HEK293 (cell line): ENCODE measurements around the gene PSMA7.

Experiments
- CTCF ChIA-PET: fragments of 350-600 bp; formaldehyde crosslinking; extraction: SDS; loops from one replicate; lab custom pipeline; 2021; ENCODE audit warnings: antibody characterized with exemption; lab: Yijun Ruan, JAX
- POLR2A ChIA-PET: fragments of 300-600 bp; formaldehyde crosslinking; extraction: SDS; loops from one replicate; lab custom pipeline; 2020; ENCODE audit warnings: antibody characterized with exemption, inconsistent platforms; lab: Yijun Ruan, JAX
- H3K27ac ChIP-seq: fragments of 200-500 bp; sonication (Bioruptor generic); 2 replicates; pipeline ENCODE4 v1.5.1; 2014; ENCODE audit warnings: low read depth, low read length, control low read depth, inconsistent platforms; ENCODE audit errors: extremely low read depth
- H3K36me3 ChIP-seq, 2 experiments: fragments of 200-500 bp in 1 of 2; sonication (Bioruptor generic) in 1 of 2; 1 replicate in 1 of 2; 2 replicates in 1 of 2; pipeline ENCODE4 v1.5.1; 2014 to 2017; ENCODE audit warnings: inconsistent platforms in 2 of 2, low read length in 2 of 2; ENCODE audit not compliant: control insufficient read depth in 2 of 2, insufficient read depth in 1 of 2
- H3K4me1 ChIP-seq: fragments of 200-500 bp; sonication (Bioruptor generic); 2 replicates; pipeline ENCODE4 v1.5.1; 2014; ENCODE audit warnings: mild to moderate bottlenecking, low read length, inconsistent platforms; ENCODE audit not compliant: control insufficient read depth, insufficient read depth
- H3K4me3 ChIP-seq: 2 replicates; pipeline ENCODE4 v1.5.1; 2011; ENCODE audit warnings: low read depth, mild to moderate bottlenecking, control low read depth, low read length, moderate library complexity
- H3K9me3 ChIP-seq: fragments of 200-500 bp; sonication (Bioruptor generic); 2 replicates; pipeline ENCODE4 v1.5.1; 2014; ENCODE audit warnings: low read depth, low read length, inconsistent platforms; ENCODE audit not compliant: control insufficient read depth, insufficient read depth
- ELK4 ChIP-seq: IDR thresholded peaks from 2 replicates; pipeline ENCODE4 v1.6.1; 2011; ENCODE audit warnings: mild to moderate bottlenecking, low read depth, low read length, borderline replicate concordance
- HOXA7 ChIP-seq: sonication (generic); formaldehyde crosslinking; IDR thresholded peaks from 2 replicates; pipeline ENCODE4 v1.8.1; 2022; ENCODE audit warnings: missing genetic modification reagents, borderline replicate concordance
- KLF17 ChIP-seq: fragments of 450-650 bp; formaldehyde crosslinking; IDR thresholded peaks from 2 replicates; pipeline ENCODE4 v1.5.1; 2016; ENCODE audit warnings: missing biosample characterization, missing genetic modification characterization
- ZNF138 ChIP-seq: fragments of 450-650 bp; formaldehyde crosslinking; IDR thresholded peaks from 2 replicates; pipeline ENCODE4 v1.5.1; 2016; ENCODE audit warnings: missing biosample characterization, missing genetic modification characterization, borderline replicate concordance
- ZNF18 ChIP-seq: fragments of 450-650 bp; formaldehyde crosslinking; IDR thresholded peaks from 2 replicates; pipeline ENCODE4 v1.5.1; 2016; ENCODE audit warnings: missing biosample characterization, missing genetic modification characterization
- ZNF223 ChIP-seq: fragments of 450-650 bp; formaldehyde crosslinking; IDR thresholded peaks from 2 replicates; pipeline ENCODE4 v1.5.1; 2016; ENCODE audit warnings: missing biosample characterization, missing genetic modification characterization
- ZNF311 ChIP-seq: fragments of 450-650 bp; formaldehyde crosslinking; IDR thresholded peaks from 2 replicates; pipeline ENCODE4 v1.5.1; 2017; ENCODE audit warnings: missing biosample characterization, missing genetic modification characterization, borderline replicate concordance
- ZNF324 ChIP-seq: fragments of 450-650 bp; formaldehyde crosslinking; IDR thresholded peaks from 2 replicates; pipeline ENCODE4 v1.5.1; 2016; ENCODE audit warnings: missing biosample characterization, missing genetic modification characterization
- ZNF350 ChIP-seq: fragments of 450-650 bp; formaldehyde crosslinking; IDR thresholded peaks from 2 replicates; pipeline ENCODE4 v1.5.0; 2017; ENCODE audit warnings: missing biosample characterization, mild to moderate bottlenecking, missing genetic modification characterization
- ZNF366 ChIP-seq: fragments of 450-650 bp; formaldehyde crosslinking; conservative IDR thresholded peaks from 2 replicates; pipeline ENCODE4 v1.5.1; 2016; ENCODE audit warnings: missing biosample characterization, missing genetic modification characterization
- ZNF37A ChIP-seq: fragments of 450-650 bp; IDR thresholded peaks from 2 replicates; pipeline ENCODE4 v1.5.1; 2018; ENCODE audit warnings: missing biosample characterization, missing genetic modification characterization
- ZNF394 ChIP-seq: fragments of 450-650 bp; formaldehyde crosslinking; IDR thresholded peaks from 2 replicates; pipeline ENCODE4 v1.5.1; 2016; ENCODE audit warnings: missing biosample characterization, missing genetic modification characterization, mild to moderate bottlenecking, moderate library complexity, borderline replicate concordance
- ZNF416 ChIP-seq: fragments of 450-650 bp; formaldehyde crosslinking; IDR thresholded peaks from 2 replicates; pipeline ENCODE4 v1.5.1; 2016; ENCODE audit warnings: missing biosample characterization, missing genetic modification characterization
- ZNF548 ChIP-seq: fragments of 450-650 bp; formaldehyde crosslinking; IDR thresholded peaks from 2 replicates; pipeline ENCODE4 v1.5.1; 2016; ENCODE audit warnings: missing biosample characterization, missing genetic modification characterization
- ZNF555 ChIP-seq: fragments of 450-650 bp; formaldehyde crosslinking; conservative IDR thresholded peaks from 2 replicates; pipeline ENCODE4 v1.5.1; 2017; ENCODE audit warnings: missing biosample characterization, mild to moderate bottlenecking, missing genetic modification characterization, inconsistent platforms
- ZNF585B ChIP-seq: fragments of 450-650 bp; formaldehyde crosslinking; IDR thresholded peaks from 2 replicates; pipeline ENCODE4 v1.5.1; 2016; ENCODE audit warnings: missing biosample characterization, missing genetic modification characterization
- ZNF596 ChIP-seq: fragments of 450-650 bp; IDR thresholded peaks from 2 replicates; pipeline ENCODE4 v1.5.0; 2018; ENCODE audit warnings: missing biosample characterization, mild to moderate bottlenecking, missing genetic modification characterization, moderate library complexity
- ZNF621 ChIP-seq: fragments of 450-650 bp; formaldehyde crosslinking; IDR thresholded peaks from 2 replicates; pipeline ENCODE4 v1.5.1; 2017; ENCODE audit warnings: missing biosample characterization, missing genetic modification characterization
- ZNF677 ChIP-seq: fragments of 450-650 bp; IDR thresholded peaks from 2 replicates; pipeline ENCODE4 v1.5.0; 2018; ENCODE audit warnings: missing biosample characterization, mild to moderate bottlenecking, missing genetic modification characterization, moderate library complexity
- TF ChIP-seq, protein P1 (sequence below): fragments of 450-650 bp; formaldehyde crosslinking; IDR thresholded peaks from 2 replicates; pipeline ENCODE4 v1.5.1; 2016; ENCODE audit warnings: missing biosample characterization, missing genetic modification characterization
- TF ChIP-seq, protein P2 (sequence below): fragments of 450-650 bp; formaldehyde crosslinking; IDR thresholded peaks from 2 replicates; pipeline ENCODE4 v1.5.1; 2016; ENCODE audit warnings: missing biosample characterization, missing genetic modification characterization
- TF ChIP-seq, protein P3 (sequence below): fragments of 450-650 bp; formaldehyde crosslinking; IDR thresholded peaks from 2 replicates; pipeline ENCODE4; 2016; ENCODE audit warnings: missing biosample characterization, missing genetic modification characterization

PSMA7 gene

GRCh38 chr20:62114894-62115293 is 28.3 kb downstream of the PSMA7 start:
- POLR2A ChIA-PET = no interaction called here
- no peaks in the 10 kb centered on the region for H3K4me1 ChIP-seq
- H3K9me3 ChIP-seq = no peaks in the 10 kb centered on the region
- H3K27ac ChIP-seq = no peak overlapping the region
- no peaks in the 10 kb centered on the region for H3K36me3 ChIP-seq
- TF ChIP-seq ELK4 (no peak), ZNF350 (tag by site-specific recombination) (no peak), ZNF223 (no peak), ZNF555 (tag by site-specific recombination) (no peak), ZNF621 (tag by site-specific recombination) (no peak), ZNF596 (tag by site-specific recombination) (no peak), ZNF416 (tag by site-specific recombination) (no peak), ZNF18 (tag by site-specific recombination) (no peak), ZNF37A (tag by site-specific recombination) (no peak)
- TF ChIP-seq, protein P1, sequence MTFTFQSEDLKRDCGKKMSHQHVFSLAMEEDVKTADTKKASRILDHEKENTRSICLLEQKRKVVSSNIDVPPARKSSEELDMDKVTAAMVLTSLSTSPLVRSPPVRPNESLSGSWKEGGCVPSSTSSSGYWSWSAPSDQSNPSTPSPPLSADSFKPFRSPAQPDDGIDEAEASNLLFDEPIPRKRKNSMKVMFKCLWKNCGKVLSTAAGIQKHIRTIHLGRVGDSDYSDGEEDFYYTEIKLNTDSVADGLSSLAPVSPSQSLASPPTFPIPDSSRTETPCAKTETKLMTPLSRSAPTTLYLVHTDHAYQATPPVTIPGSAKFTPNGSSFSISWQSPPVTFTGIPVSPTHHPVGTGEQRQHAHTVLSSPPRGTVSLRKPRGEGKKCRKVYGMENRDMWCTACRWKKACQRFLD (tag by site-specific recombination) = no peak
- H3K4me3 ChIP-seq = no peak overlapping the region
- CTCF ChIA-PET = no interaction called here

GRCh38 chr20:62112368-62112767 is 30.8 kb downstream of the PSMA7 start:
- TF ChIP-seq, protein P2, sequence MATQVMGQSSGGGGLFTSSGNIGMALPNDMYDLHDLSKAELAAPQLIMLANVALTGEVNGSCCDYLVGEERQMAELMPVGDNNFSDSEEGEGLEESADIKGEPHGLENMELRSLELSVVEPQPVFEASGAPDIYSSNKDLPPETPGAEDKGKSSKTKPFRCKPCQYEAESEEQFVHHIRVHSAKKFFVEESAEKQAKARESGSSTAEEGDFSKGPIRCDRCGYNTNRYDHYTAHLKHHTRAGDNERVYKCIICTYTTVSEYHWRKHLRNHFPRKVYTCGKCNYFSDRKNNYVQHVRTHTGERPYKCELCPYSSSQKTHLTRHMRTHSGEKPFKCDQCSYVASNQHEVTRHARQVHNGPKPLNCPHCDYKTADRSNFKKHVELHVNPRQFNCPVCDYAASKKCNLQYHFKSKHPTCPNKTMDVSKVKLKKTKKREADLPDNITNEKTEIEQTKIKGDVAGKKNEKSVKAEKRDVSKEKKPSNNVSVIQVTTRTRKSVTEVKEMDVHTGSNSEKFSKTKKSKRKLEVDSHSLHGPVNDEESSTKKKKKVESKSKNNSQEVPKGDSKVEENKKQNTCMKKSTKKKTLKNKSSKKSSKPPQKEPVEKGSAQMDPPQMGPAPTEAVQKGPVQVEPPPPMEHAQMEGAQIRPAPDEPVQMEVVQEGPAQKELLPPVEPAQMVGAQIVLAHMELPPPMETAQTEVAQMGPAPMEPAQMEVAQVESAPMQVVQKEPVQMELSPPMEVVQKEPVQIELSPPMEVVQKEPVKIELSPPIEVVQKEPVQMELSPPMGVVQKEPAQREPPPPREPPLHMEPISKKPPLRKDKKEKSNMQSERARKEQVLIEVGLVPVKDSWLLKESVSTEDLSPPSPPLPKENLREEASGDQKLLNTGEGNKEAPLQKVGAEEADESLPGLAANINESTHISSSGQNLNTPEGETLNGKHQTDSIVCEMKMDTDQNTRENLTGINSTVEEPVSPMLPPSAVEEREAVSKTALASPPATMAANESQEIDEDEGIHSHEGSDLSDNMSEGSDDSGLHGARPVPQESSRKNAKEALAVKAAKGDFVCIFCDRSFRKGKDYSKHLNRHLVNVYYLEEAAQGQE (tag by site-specific recombination) = no peak
- TF ChIP-seq, protein P3, sequence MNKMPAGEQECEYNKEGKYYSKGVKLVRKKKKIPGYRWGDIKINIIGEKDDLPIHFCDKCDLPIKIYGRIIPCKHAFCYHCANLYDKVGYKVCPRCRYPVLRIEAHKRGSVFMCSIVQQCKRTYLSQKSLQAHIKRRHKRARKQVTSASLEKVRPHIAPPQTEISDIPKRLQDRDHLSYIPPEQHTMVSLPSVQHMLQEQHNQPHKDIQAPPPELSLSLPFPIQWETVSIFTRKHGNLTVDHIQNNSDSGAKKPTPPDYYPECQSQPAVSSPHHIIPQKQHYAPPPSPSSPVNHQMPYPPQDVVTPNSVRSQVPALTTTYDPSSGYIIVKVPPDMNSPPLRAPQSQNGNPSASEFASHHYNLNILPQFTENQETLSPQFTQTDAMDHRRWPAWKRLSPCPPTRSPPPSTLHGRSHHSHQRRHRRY = no peak
- TF ChIP-seq ZNF596 (tag by site-specific recombination) = no peak
- TF ChIP-seq ZNF311 = no peak
- no peak for TF ChIP-seq ZNF585B (tag by site-specific recombination)
- no peak for TF ChIP-seq HOXA7 (CRISPR knock-in tag)
- TF ChIP-seq KLF17 (tag by site-specific recombination) = no peak
- no peak for TF ChIP-seq ZNF394 (tag by site-specific recombination)
- TF ChIP-seq ZNF366 = no peak
- no peak for TF ChIP-seq ZNF138 (tag by site-specific recombination)
- no peak for TF ChIP-seq ZNF548 (tag by site-specific recombination)
- no peak for TF ChIP-seq ZNF324 (tag by site-specific recombination)
- no peak for TF ChIP-seq ZNF677
- TF ChIP-seq, protein P1 (tag by site-specific recombination) = no peak
- POLR2A ChIA-PET = no interaction called here

More at GRCh38 chr20:62112368-62112767, 30.8 kb downstream of the PSMA7 start:
- CTCF ChIA-PET = interaction anchor here (1.1 to 1.6 kb wide), 2 partner anchors 23 to 25 kb away, joined by 3 to 4 read pairs; no protein-coding TSS in a partner anchor
- Histone ChIP-seq H3K36me3 (no peaks in the 10 kb centered on the region), H3K4me3 (no peak overlapping the region), H3K9me3 (no peaks in the 10 kb centered on the region), H3K4me1 (no peaks in the 10 kb centered on the region), H3K27ac (no peak overlapping the region)
